Brain microvascular endothelial cell (primary cell): ENCODE results near the gene PRRT1.

ENCODE experiments used
- DNase-seq: peaks from one replicate; pipeline ENCODE4 v3.0.0-alpha.2; 2020
- H3K27ac ChIP-seq: fragments of 250-450 bp; sonication (Bioruptor Pico); 2 replicates; pipeline ENCODE4 v1.5.1; 2020; ENCODE audit warnings: mild to moderate bottlenecking, moderate library complexity
- H3K27me3 ChIP-seq: fragments of 250-450 bp; sonication (Bioruptor Pico); replicated peaks from 2 replicates; pipeline ENCODE4 v1.5.1; 2020; ENCODE audit warnings: mild to moderate bottlenecking
- H3K36me3 ChIP-seq: fragments of 250-450 bp; sonication (Bioruptor Pico); replicated peaks from 2 replicates; pipeline ENCODE4 v1.5.1; 2020; ENCODE audit warnings: mild to moderate bottlenecking
- H3K4me3 ChIP-seq: 2 replicates; pipeline ENCODE4 v1.5.1; 2011; ENCODE audit warnings: low read depth, mild to moderate bottlenecking, control low read depth, low read length, moderate library complexity
- in situ Hi-C: cut with HindIII; loops from 2 replicates; pipeline ENCODE4 v1.10.0; 2017; ENCODE audit warnings: low sequenced_read_pairs, low pct_ligation_motif_present
- TF ChIP-seq, protein P1 (sequence below): IDR thresholded peaks from 2 replicates; pipeline ENCODE4 v1.5.1; 2011; ENCODE audit warnings: low read depth, mild to moderate bottlenecking, moderate library complexity, low read length, control low read depth, inconsistent platforms; ENCODE audit errors: missing control alignments

PRRT1 gene

GRCh38 chr6:32191696-32192607 lies 40.2 kb upstream of the PRRT1 start:
- TF ChIP-seq, protein P1, sequence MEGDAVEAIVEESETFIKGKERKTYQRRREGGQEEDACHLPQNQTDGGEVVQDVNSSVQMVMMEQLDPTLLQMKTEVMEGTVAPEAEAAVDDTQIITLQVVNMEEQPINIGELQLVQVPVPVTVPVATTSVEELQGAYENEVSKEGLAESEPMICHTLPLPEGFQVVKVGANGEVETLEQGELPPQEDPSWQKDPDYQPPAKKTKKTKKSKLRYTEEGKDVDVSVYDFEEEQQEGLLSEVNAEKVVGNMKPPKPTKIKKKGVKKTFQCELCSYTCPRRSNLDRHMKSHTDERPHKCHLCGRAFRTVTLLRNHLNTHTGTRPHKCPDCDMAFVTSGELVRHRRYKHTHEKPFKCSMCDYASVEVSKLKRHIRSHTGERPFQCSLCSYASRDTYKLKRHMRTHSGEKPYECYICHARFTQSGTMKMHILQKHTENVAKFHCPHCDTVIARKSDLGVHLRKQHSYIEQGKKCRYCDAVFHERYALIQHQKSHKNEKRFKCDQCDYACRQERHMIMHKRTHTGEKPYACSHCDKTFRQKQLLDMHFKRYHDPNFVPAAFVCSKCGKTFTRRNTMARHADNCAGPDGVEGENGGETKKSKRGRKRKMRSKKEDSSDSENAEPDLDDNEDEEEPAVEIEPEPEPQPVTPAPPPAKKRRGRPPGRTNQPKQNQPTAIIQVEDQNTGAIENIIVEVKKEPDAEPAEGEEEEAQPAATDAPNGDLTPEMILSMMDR = no peak
- Histone ChIP-seq H3K36me3 (peaks cover 9% of the 10 kb centered on the region), H3K27me3 (no peaks in the 10 kb centered on the region), H3K27ac (no peak overlapping the region), H3K4me3 (no peak overlapping the region)
- in situ Hi-C loops = no loop called here
- no peak for DNase-seq

DNA sequence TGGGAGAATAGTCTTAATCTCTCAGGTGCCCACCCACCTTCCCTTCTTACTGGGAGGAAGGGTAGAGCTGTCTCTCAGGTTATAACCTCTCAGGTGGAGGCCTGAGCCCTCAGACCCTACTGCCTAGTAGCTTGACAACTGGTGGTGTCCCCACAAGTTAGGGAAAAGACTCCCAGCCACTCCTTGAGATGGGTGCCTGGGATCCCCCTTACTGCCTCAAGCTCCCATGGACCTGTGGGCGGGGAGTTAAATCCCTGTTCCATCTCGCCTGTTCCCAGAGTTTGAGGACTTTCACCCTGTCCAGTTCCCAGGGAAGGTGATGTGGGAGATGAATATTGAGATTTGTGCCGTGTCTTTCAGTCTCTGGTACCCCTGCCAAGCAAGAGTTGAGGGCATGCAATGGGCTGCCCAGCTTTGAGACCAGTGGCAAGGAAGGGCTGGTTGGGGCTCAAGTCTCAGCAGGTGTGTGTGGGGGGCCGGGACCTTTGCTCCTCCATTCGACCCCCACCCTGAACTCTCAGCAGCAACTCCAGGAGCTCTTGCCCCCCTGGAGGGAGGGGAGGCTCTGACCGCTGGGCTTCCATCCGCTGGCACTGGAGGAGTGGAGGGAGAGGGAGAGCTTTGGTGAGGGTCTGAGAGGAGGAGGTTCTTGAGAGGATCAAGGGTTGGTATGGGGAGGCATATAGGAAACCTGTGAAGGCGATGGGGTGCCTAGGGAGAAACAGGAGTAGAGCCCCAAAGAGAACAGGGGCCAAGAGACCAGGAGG lies 39.4 kb upstream of the PRRT1 start:
- no peaks in the 10 kb centered on the region for H3K27me3 ChIP-seq
- in situ Hi-C loops = no loop called here
- peaks cover 18% of the 10 kb centered on the region for H3K36me3 ChIP-seq
- no peak overlapping the region for H3K4me3 ChIP-seq
- TF ChIP-seq, protein P1 = no peak
- DNase-seq = no peak
- no peak overlapping the region for H3K27ac ChIP-seq

GRCh38 chr6:32190054-32190851 lies 38.5 kb upstream of the PRRT1 start, which contains the start of gene PBX2:
Gene PBX2, minus strand, starts transcription at chr6:32190202. Its CDS starts 287 bp downstream, at chr6:32189915.
- DNase-seq = peak; percentile 86
- TF ChIP-seq, protein P1 = no peak
- H3K27ac ChIP-seq = peak within 1 kb of the TSS; percentile 65
- in situ Hi-C loops = no loop called here
- no peaks in the 10 kb centered on the region for H3K27me3 ChIP-seq
- H3K4me3 ChIP-seq = peak within 1 kb of the TSS; percentile 67
- H3K36me3 ChIP-seq = peaks cover 21% of the 10 kb centered on the region

- in situ Hi-C loops = loop anchor here (10.0 kb wide), 1 partner anchor 65 kb away; the partner anchor contains the start of gene ATF6B
- Histone ChIP-seq H3K27ac (peak overlapping the region; percentile 65), H3K27me3 (no peaks in the 10 kb centered on the region), H3K4me3 (peak overlapping the region; percentile 67), H3K36me3 (peaks cover 21% of the 10 kb centered on the region)
- no peak for DNase-seq
- TF ChIP-seq, protein P1 = no peak
These were observed 38.0 kb upstream of the PRRT1 start for GRCh38 chr6:32189742-32190053.

GRCh38 chr6:32189069-32189741 lies 37.5 kb upstream of the PRRT1 start:
- in situ Hi-C loops = loop anchor here (10.0 kb wide), 1 partner anchor 64 kb away; the partner anchor contains the start of gene ATF6B
- peak overlapping the region; percentile 65 for H3K27ac ChIP-seq

More at GRCh38 chr6:32189069-32189741, 37.5 kb upstream of the PRRT1 start:
- H3K4me3 ChIP-seq = peak overlapping the region; percentile 67
- no peak for DNase-seq
- peaks cover 23% of the 10 kb centered on the region for H3K36me3 ChIP-seq
- H3K27me3 ChIP-seq = no peaks in the 10 kb centered on the region
- TF ChIP-seq, protein P1 = no peak
